ENCODE data around the gene TIAM1.

Gene TIAM1

DNA sequence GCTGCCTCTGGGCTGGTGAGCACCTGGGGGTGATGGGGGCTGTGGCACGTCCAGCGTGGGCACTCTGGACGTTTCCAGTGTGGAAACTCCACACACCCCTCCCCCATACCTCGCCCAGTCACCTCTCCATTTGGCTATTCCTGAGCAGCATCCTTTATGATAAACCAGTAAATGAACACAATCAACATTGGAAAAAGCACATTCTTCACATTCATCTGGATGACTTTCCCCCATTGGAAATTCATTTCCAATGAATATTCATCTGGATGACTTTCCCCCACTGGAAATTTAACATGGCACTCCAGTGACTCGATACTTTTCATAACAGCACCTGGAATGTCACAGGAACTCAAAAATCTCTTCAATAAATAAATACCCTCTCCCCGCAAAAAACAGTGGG is 201.0 kb downstream of the TIAM1 start:
- no CpG with 5 or more reads among the region's 6 CpGs for WGBS, 2 donors (ENCODE audit: extremely low coverage in 2 of 2, insufficient read length in 2 of 2, insufficient replicate concordance in 1 of 2)
- no peaks in the 10 kb centered on the region for H3K79me1 ChIP-seq (ENCODE audit: low read depth, low read length)

DNA sequence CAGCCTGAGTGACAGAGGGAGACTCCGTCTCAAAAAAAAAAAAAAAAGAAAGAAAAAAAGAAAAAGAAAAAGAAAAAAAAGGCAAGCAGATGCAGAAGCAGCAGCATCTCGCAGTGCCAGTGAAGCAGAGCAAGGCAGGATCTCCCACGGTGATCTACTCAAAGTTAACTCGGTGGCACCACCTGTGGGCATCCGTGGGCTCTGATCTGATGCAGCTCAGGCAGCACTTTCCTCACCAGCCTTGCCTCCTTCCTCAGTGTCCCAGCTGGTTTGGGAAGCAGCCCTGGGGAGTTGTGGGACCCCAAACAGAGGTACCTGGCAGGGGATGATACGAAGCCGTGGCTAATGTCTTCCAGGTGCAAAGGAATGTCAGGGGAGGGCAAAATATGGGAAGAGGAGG is 201.5 kb downstream of the TIAM1 start:
- H2BK120ac ChIP-seq (ENCODE audit: low read depth, low read length): no peak overlapping the region
- no peak overlapping the region for H2BK12ac ChIP-seq (ENCODE audit: low read length)
- no peaks in the 10 kb centered on the region for H3K27me3 ChIP-seq (ENCODE audit: control insufficient read depth in 3 of 3, insufficient read depth in 3 of 3, low read depth in 1 of 3, low read length in 3 of 3)
- H3K4me3 ChIP-seq (ENCODE audit: low read length in 2 of 2): peak overlapping the region in 1 of 2 donors; percentile 5
- peak overlapping the region; percentile 15 for H3K23ac ChIP-seq (ENCODE audit: low read depth, low read length, poor library complexity)
- H3K9me3 ChIP-seq (replicated peaks in 1 of 2; ENCODE audit: control insufficient read depth in 2 of 2, insufficient read depth in 1 of 2, low read depth in 1 of 2, low read length in 2 of 2): peaks cover 0 to 1% of the 10 kb centered on the region in 2 donors
- H3K4me1 ChIP-seq (ENCODE audit: control insufficient read depth in 2 of 2, insufficient read depth in 1 of 2, low read depth in 1 of 2, low read length in 2 of 2): peaks cover 0 to 3% of the 10 kb centered on the region in 2 donors
- H2AFZ ChIP-seq (ENCODE audit: low read length): no peak overlapping the region
- H3K79me1 ChIP-seq (ENCODE audit: low read depth, low read length): no peaks in the 10 kb centered on the region
- H3K18ac ChIP-seq (ENCODE audit: low read length): no peak overlapping the region
- H4K91ac ChIP-seq (ENCODE audit: low read depth, low read length, poor library complexity): no peak overlapping the region
- peaks cover 14 to 42% of the 10 kb centered on the region in 2 donors for H3K36me3 ChIP-seq (replicated peaks in 1 of 2; ENCODE audit: control insufficient read depth in 2 of 2, insufficient read depth in 2 of 2, low read length in 2 of 2)
- WGBS, 2 donors (ENCODE audit: extremely low coverage in 2 of 2, insufficient read length in 2 of 2, insufficient replicate concordance in 1 of 2): no CpG with 5 or more reads among the region's 7 CpGs
- no peak overlapping the region for H2BK15ac ChIP-seq (ENCODE audit: low read length)
- no peak overlapping the region for H2BK5ac ChIP-seq (ENCODE audit: low read length)
- no peak overlapping the region for H2AK5ac ChIP-seq (ENCODE audit: low read depth, low read length)
- no peak for DNase-seq (ENCODE audit: low spot score)
- H3K9ac ChIP-seq (ENCODE audit: low read depth, low read length, poor library complexity): no peak overlapping the region
- no peak overlapping the region for H3K4me2 ChIP-seq (ENCODE audit: insufficient read depth, low read length, poor library complexity, severe bottlenecking)
- H3K27ac ChIP-seq (replicated peaks; ENCODE audit: low read length): no peak overlapping the region
- H3K4ac ChIP-seq (ENCODE audit: low read length): no peak overlapping the region
- no peak overlapping the region for H3K14ac ChIP-seq (ENCODE audit: low read length)
- no peak overlapping the region for H4K8ac ChIP-seq (ENCODE audit: low read depth, low read length)

More for the DNA sequence above, 201.0 kb downstream of the TIAM1 start:
- no peaks in the 10 kb centered on the region for H3K27me3 ChIP-seq (ENCODE audit: control insufficient read depth in 3 of 3, insufficient read depth in 3 of 3, low read depth in 1 of 3, low read length in 3 of 3)
- no peak overlapping the region for H2BK15ac ChIP-seq (ENCODE audit: low read length)
- H3K36me3 ChIP-seq (replicated peaks in 1 of 2; ENCODE audit: control insufficient read depth in 2 of 2, insufficient read depth in 2 of 2, low read length in 2 of 2): peaks cover 14 to 41% of the 10 kb centered on the region in 2 donors
- peaks cover 1 to 2% of the 10 kb centered on the region in 2 donors for H3K9me3 ChIP-seq (replicated peaks in 1 of 2; ENCODE audit: control insufficient read depth in 2 of 2, insufficient read depth in 1 of 2, low read depth in 1 of 2, low read length in 2 of 2)
- no peak overlapping the region for H3K18ac ChIP-seq (ENCODE audit: low read length)
- no peak overlapping the region for H3K14ac ChIP-seq (ENCODE audit: low read length)
- H3K9ac ChIP-seq (ENCODE audit: low read depth, low read length, poor library complexity): no peak overlapping the region
- no peak overlapping the region for H2AFZ ChIP-seq (ENCODE audit: low read length)
- H2BK5ac ChIP-seq (ENCODE audit: low read length): no peak overlapping the region
- H2AK5ac ChIP-seq (ENCODE audit: low read depth, low read length): no peak overlapping the region
- DNase-seq (ENCODE audit: low spot score): no peak
- H4K8ac ChIP-seq (ENCODE audit: low read depth, low read length): no peak overlapping the region
- no peak overlapping the region for H2BK120ac ChIP-seq (ENCODE audit: low read depth, low read length)
- H3K4me1 ChIP-seq (ENCODE audit: control insufficient read depth in 2 of 2, insufficient read depth in 1 of 2, low read depth in 1 of 2, low read length in 2 of 2): peaks cover 0 to 3% of the 10 kb centered on the region in 2 donors
- no peak overlapping the region for H3K4ac ChIP-seq (ENCODE audit: low read length)
- no peak overlapping the region for H2BK12ac ChIP-seq (ENCODE audit: low read length)
- H4K91ac ChIP-seq (ENCODE audit: low read depth, low read length, poor library complexity): no peak overlapping the region
- H3K4me2 ChIP-seq (ENCODE audit: insufficient read depth, low read length, poor library complexity, severe bottlenecking): no peak overlapping the region
- H3K27ac ChIP-seq (replicated peaks; ENCODE audit: low read length): no peak overlapping the region
- H3K4me3 ChIP-seq (ENCODE audit: low read length in 2 of 2): peak overlapping the region in 1 of 2 donors; percentile 5
- peak overlapping the region; percentile 15 for H3K23ac ChIP-seq (ENCODE audit: low read depth, low read length, poor library complexity)

DNA sequence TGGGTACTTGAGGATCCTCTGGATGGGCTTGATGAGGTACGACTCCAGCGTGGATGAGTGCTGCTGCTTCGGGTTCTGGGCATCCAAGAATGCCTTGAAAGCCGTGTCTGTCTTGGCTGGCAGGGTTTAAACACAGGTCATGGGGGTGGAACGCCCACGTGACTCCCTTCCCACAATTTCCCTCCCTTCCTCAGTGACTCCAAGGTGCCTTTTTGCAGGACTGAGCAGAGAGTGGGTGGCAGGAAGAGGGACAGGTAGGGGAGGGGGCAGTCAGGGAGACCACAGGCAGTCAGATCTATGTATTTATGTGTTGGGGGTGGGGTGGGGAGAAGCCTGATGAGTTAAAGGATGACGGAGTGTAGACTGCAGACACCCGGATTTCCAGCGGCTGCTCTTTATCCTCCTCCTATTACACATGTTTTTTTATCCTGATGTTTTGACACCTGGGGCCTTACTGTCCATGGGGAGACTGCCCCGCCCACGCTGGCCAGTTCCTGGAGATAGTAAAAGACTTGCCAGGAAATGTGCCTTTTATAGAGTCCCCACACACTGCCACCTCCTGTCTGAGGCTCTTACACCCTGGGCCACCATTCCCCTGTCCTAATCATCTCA is 202.6 kb downstream of the TIAM1 start:
- Histone ChIP-seq H3K14ac (ENCODE audit: low read length) (no peak overlapping the region), H3K4me3 (ENCODE audit: low read length in 2 of 2) (no peak overlapping the region), H3K18ac (ENCODE audit: low read length) (no peak overlapping the region), H2BK5ac (ENCODE audit: low read length) (no peak overlapping the region), H2BK120ac (ENCODE audit: low read depth, low read length) (no peak overlapping the region), H3K27ac (replicated peaks; ENCODE audit: low read length) (no peak overlapping the region), H3K4me2 (ENCODE audit: insufficient read depth, low read length, poor library complexity, severe bottlenecking) (no peak overlapping the region), H2AFZ (ENCODE audit: low read length) (no peak overlapping the region), H3K36me3 (replicated peaks in 1 of 2; ENCODE audit: control insufficient read depth in 2 of 2, insufficient read depth in 2 of 2, low read length in 2 of 2) (peaks cover 16 to 43% of the 10 kb centered on the region in 2 donors), H4K91ac (ENCODE audit: low read depth, low read length, poor library complexity) (no peak overlapping the region), H3K23ac (ENCODE audit: low read depth, low read length, poor library complexity) (no peak overlapping the region), H2BK12ac (ENCODE audit: low read length) (no peak overlapping the region), H2BK15ac (ENCODE audit: low read length) (no peak overlapping the region), H2AK5ac (ENCODE audit: low read depth, low read length) (no peak overlapping the region), H4K8ac (ENCODE audit: low read depth, low read length) (no peak overlapping the region), H3K79me1 (ENCODE audit: low read depth, low read length) (no peaks in the 10 kb centered on the region), H3K4me1 (ENCODE audit: control insufficient read depth in 2 of 2, insufficient read depth in 1 of 2, low read depth in 1 of 2, low read length in 2 of 2) (peaks cover 0 to 3% of the 10 kb centered on the region in 2 donors), H3K9me3 (replicated peaks in 1 of 2; ENCODE audit: control insufficient read depth in 2 of 2, insufficient read depth in 1 of 2, low read depth in 1 of 2, low read length in 2 of 2) (peaks cover 0 to 1% of the 10 kb centered on the region in 2 donors), H3K4ac (ENCODE audit: low read length) (no peak overlapping the region), H3K9ac (ENCODE audit: low read depth, low read length, poor library complexity) (no peak overlapping the region), H3K27me3 (ENCODE audit: control insufficient read depth in 3 of 3, insufficient read depth in 3 of 3, low read depth in 1 of 3, low read length in 3 of 3) (no peaks in the 10 kb centered on the region)
- no peak for DNase-seq (ENCODE audit: low spot score)
- WGBS, 2 donors (ENCODE audit: extremely low coverage in 2 of 2, insufficient read length in 2 of 2, insufficient replicate concordance in 1 of 2): no CpG with 5 or more reads among the region's 11 CpGs

DNA sequence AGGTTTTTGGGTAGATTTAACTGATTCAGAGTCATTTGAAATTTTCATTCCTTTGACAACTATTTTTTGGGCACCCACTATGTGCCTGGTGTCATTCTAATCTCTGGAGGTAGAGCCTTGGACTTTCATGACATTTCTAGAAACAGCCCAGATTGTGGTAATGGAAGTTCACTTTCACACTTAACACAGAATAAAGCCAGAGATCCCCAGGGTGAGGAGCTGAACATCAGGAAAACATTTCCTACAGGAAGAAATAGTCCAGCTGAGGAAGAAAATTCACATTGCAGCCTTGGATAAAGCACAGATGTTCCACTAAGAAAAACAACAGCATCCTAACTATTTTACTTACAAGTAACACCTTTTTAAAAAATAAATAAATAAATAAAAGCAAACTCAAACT is 203.4 kb downstream of the TIAM1 start:
- DNase-seq (ENCODE audit: low spot score): no peak
- Histone ChIP-seq H3K14ac (ENCODE audit: low read length) (no peak overlapping the region), H2AK5ac (ENCODE audit: low read depth, low read length) (no peak overlapping the region), H2BK15ac (ENCODE audit: low read length) (no peak overlapping the region), H3K9me3 (replicated peaks in 1 of 2; ENCODE audit: control insufficient read depth in 2 of 2, insufficient read depth in 1 of 2, low read depth in 1 of 2, low read length in 2 of 2) (peaks cover 0 to 1% of the 10 kb centered on the region in 2 donors), H3K4me2 (ENCODE audit: insufficient read depth, low read length, poor library complexity, severe bottlenecking) (no peak overlapping the region), H3K36me3 (replicated peaks in 1 of 2; ENCODE audit: control insufficient read depth in 2 of 2, insufficient read depth in 2 of 2, low read length in 2 of 2) (peaks cover 16 to 51% of the 10 kb centered on the region in 2 donors), H3K9ac (ENCODE audit: low read depth, low read length, poor library complexity) (no peak overlapping the region), H3K4me1 (ENCODE audit: control insufficient read depth in 2 of 2, insufficient read depth in 1 of 2, low read depth in 1 of 2, low read length in 2 of 2) (peaks cover 0 to 3% of the 10 kb centered on the region in 2 donors), H3K18ac (ENCODE audit: low read length) (no peak overlapping the region), H3K27me3 (ENCODE audit: control insufficient read depth in 3 of 3, insufficient read depth in 3 of 3, low read depth in 1 of 3, low read length in 3 of 3) (no peaks in the 10 kb centered on the region), H3K79me1 (ENCODE audit: low read depth, low read length) (no peaks in the 10 kb centered on the region), H3K27ac (replicated peaks; ENCODE audit: low read length) (no peak overlapping the region), H3K4ac (ENCODE audit: low read length) (no peak overlapping the region), H4K91ac (ENCODE audit: low read depth, low read length, poor library complexity) (no peak overlapping the region), H2BK5ac (ENCODE audit: low read length) (no peak overlapping the region), H2AFZ (ENCODE audit: low read length) (no peak overlapping the region), H3K4me3 (ENCODE audit: low read length in 2 of 2) (no peak overlapping the region), H4K8ac (ENCODE audit: low read depth, low read length) (no peak overlapping the region), H3K23ac (ENCODE audit: low read depth, low read length, poor library complexity) (no peak overlapping the region), H2BK12ac (ENCODE audit: low read length) (no peak overlapping the region), H2BK120ac (ENCODE audit: low read depth, low read length) (no peak overlapping the region)
